B cell (primary cell): ENCODE results near the gene FOLR1. TPM values are rescaled to one million over a fixed set of nuclear protein-coding genes. Genes with fewer than 3 reads are reported as not detected.

Experiments
- ATAC-seq: fragments of 200-7000 bp; cut with Tn5 transposase; one replicate; pipeline ENCODE4 v1.10.0; 2021; ENCODE audit warnings: low read depth, mild to moderate bottlenecking, moderate number of reproducible peaks, moderate library complexity
- CTCF ChIA-PET: fragments of 350-600 bp; sonication (Branson Sonifier 250); formaldehyde crosslinking; loops from one replicate; lab custom pipeline; 2021; ENCODE audit warnings: antibody characterized with exemption, inconsistent platforms; lab: Charles Lee
- POLR2A ChIA-PET: fragments of 350-600 bp; sonication (Branson Sonifier 250); formaldehyde crosslinking; loops from one replicate; lab custom pipeline; 2021; ENCODE audit warnings: antibody characterized with exemption; lab: Charles Lee
- DNase-seq: peaks from one replicate; pipeline ENCODE4 v3.0.0; 2013
- H2AFZ ChIP-seq: 2 replicates; pipeline ENCODE4 v1.6.1; 2012; ENCODE audit warnings: mild to moderate bottlenecking, low read depth, low read length; ENCODE audit not compliant: insufficient read depth, poor library complexity, severe bottlenecking
- H3K27ac ChIP-seq, 2 donors: 1 replicate in 1 of 2; 2 replicates in 1 of 2; pipeline ENCODE4 v1.5.1; 2012 to 2013; ENCODE audit warnings: low read length in 2 of 2, mild to moderate bottlenecking in 2 of 2, moderate library complexity in 1 of 2
- H3K27me3 ChIP-seq, 4 experiments: fragments of 200-600 bp in 1 of 4; sonication (generic) in 1 of 4; replicated peaks in 1 of 4; 1 replicate in 2 of 4; 2 replicates in 2 of 4; pipeline versions ENCODE4 v1.6.1 to v1.7.0; 2013 to 2016; ENCODE audit warnings: low read length in 3 of 4, mild to moderate bottlenecking in 2 of 4, mixed read lengths in 1 of 4, moderate library complexity in 1 of 4; ENCODE audit not compliant: insufficient read depth in 4 of 4, control insufficient read depth in 3 of 4; ENCODE audit errors: control extremely low read depth in 1 of 4
- H3K36me3 ChIP-seq, 2 experiments: replicated peaks in 1 of 2; 1 replicate in 1 of 2; 2 replicates in 1 of 2; pipeline versions ENCODE4 v1.6.1 to v1.7.1; 2013; ENCODE audit warnings: low read length in 1 of 2; ENCODE audit not compliant: insufficient read depth in 2 of 2, control insufficient read depth in 1 of 2; ENCODE audit errors: control extremely low read depth in 1 of 2, extremely low read depth in 1 of 2
- H3K4me1 ChIP-seq, 2 donors: fragments of 200-600 bp in 1 of 2; sonication (generic) in 1 of 2; 1 replicate in 1 of 2; 2 replicates in 1 of 2; pipeline versions ENCODE4 v1.5.1 to v1.6.1; 2013 to 2017; ENCODE audit warnings: low read length in 2 of 2; ENCODE audit not compliant: control insufficient read depth in 2 of 2, insufficient read depth in 2 of 2
- H3K4me2 ChIP-seq: replicated peaks from 2 replicates; pipeline ENCODE3; 2012; ENCODE audit warnings: mild to moderate bottlenecking, low read depth, low read length; ENCODE audit not compliant: poor library complexity, severe bottlenecking
- H3K4me3 ChIP-seq, 5 experiments: fragments of 200-600 bp in 1 of 5; sonication (generic) in 1 of 5; 1 replicate in 3 of 5; 2 replicates in 2 of 5; pipeline versions ENCODE4 v1.5.1 to v1.7.0; 2011 to 2016; ENCODE audit warnings: low read length in 4 of 5, mild to moderate bottlenecking in 4 of 5, low read depth in 2 of 5, control low read depth in 1 of 5, moderate library complexity in 1 of 5; ENCODE audit not compliant: insufficient read depth in 1 of 5; ENCODE audit errors: control extremely low read depth in 1 of 5, extremely low read depth in 1 of 5
- H3K79me2 ChIP-seq: fragments of 200-600 bp; sonication (generic); one replicate; pipeline ENCODE4 v1.6.0; 2016; ENCODE audit warnings: low read length; ENCODE audit not compliant: control insufficient read depth, insufficient read depth
- H3K9ac ChIP-seq: fragments of 200-600 bp; sonication (generic); 2 replicates; pipeline ENCODE4 v1.6.1; 2017; ENCODE audit warnings: mild to moderate bottlenecking, low read length, moderate library complexity
- H3K9me3 ChIP-seq, 3 donors: one replicate each; pipeline versions ENCODE4 v1.6.1 to v1.7.1; 2013; ENCODE audit warnings: low read length in 2 of 3; ENCODE audit not compliant: control insufficient read depth in 2 of 3, insufficient read depth in 1 of 3; ENCODE audit errors: control extremely low read depth in 1 of 3
- H4K20me1 ChIP-seq: 2 replicates; pipeline ENCODE4 v1.6.0; 2012; ENCODE audit warnings: mild to moderate bottlenecking, low read length; ENCODE audit not compliant: insufficient read depth, control insufficient read depth, poor library complexity, severe bottlenecking
- H3K27ac Mint-ChIP-seq: one replicate; pipeline ENCODE4 v1.8.0; 2021; ENCODE audit warnings: mixed read lengths
- H3K27me3 Mint-ChIP-seq: one replicate; pipeline ENCODE4 v1.8.0; 2021; ENCODE audit warnings: mixed read lengths
- H3K4me1 Mint-ChIP-seq: one replicate; pipeline ENCODE4 v1.8.0; 2021; ENCODE audit warnings: mixed read lengths
- H3K4me3 Mint-ChIP-seq: one replicate; pipeline ENCODE4 v1.8.0; 2021; ENCODE audit warnings: mixed read lengths
- H3K9me3 Mint-ChIP-seq: one replicate; pipeline ENCODE4 v1.8.0; 2022; ENCODE audit warnings: mixed read lengths; ENCODE audit not compliant: insufficient read depth
- EZH2 ChIP-seq: IDR thresholded peaks from 2 replicates; pipeline ENCODE4 v1.6.1; 2012; ENCODE audit warnings: borderline replicate concordance, low read depth, mild to moderate bottlenecking, moderate library complexity, low read length; ENCODE audit not compliant: insufficient read depth, poor library complexity, severe bottlenecking
- WGBS: methylation state at CpG from one replicate; pipeline ENCODE4 v1.1.5; 2013; ENCODE audit warnings: missing lambda C conversion rate; ENCODE audit not compliant: insufficient coverage; 5-methylcytosine and 5-hydroxymethylcytosine counted together
- intact Hi-C: fragments of 100-400 bp; cut with micrococcal nuclease; formaldehyde crosslinking; loops from one replicate; pipeline ENCODE4 v1.10.0; 2022
- polyA plus RNA-seq: library from polyadenylated mRNA; depleted of rRNA; stranded (reverse); fragments of >200 nt; gene quantifications from 2 replicates; pipeline ENCODE4 v1.2.3, GENCODE V29; 2012
- total RNA-seq, 2 donors: library from RNA; stranded (reverse); fragments of 120-200 nt in 1 of 2; gene quantifications; 1 replicate in 1 of 2; 2 replicates in 1 of 2; pipeline versions ENCODE4 v1.2.3 to v1.2.4, GENCODE V29; 2013 to 2022
- TF ChIP-seq, protein P1 (sequence below): fragments of 200-600 bp; IDR thresholded peaks from one replicate; pipeline ENCODE4 v1.8.0; 2022; ENCODE audit warnings: antibody characterized with exemption, mild to moderate bottlenecking

Gene FOLR1
- total and polyA plus RNA-seq, 2 donors (not counting 1 experiment from before 2014, with no cell fraction given): not detected

DNA sequence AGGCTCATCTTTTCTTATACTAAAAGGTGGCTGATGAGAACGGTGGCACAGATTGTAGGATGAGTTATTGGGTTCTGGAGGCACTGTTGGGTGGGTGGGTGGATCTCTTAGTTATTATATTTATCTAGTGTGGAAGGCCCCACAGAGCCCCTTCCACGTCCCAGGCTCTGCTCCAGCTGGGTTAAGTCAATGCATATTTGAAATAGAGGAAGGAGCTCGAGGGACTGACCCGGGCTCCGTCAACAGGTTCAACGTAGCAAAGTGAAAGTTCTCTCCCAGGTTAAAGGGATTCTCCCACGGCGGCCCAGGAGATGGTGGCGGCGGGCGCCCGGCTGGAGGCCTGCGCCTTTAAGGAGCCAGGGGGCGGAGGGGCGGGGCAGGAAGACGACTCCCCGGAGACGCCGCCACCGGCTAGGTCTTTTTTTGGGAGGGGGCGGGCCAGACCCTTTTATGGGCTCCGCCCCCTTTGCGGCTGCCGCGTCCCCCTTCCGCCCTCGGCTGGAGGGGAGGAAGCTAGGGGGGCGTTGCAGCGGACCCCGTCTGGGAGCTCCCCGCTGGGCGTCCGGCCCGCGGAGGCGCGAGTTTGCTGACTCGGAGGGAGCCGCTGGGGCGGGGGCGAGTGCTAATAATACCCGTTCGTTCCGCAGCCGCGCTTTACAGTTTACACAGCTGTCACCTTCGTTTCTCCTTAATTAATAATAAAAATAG lies 31.1 kb downstream of the FOLR1 start:
- H3K4me3 Mint-ChIP-seq: peak overlapping the region; percentile 93
- Histone ChIP-seq H3K9me3 (no peaks in the 10 kb centered on the region), H3K79me2 (peaks cover 13% of the 10 kb centered on the region), H3K27me3 (no peaks in the 10 kb centered on the region), H3K4me3 (peak overlapping the region; percentile 50 to 91 (median 81)), H3K27ac (peak overlapping the region; percentile 83 to 89), H3K4me2 (peak overlapping the region; percentile 99), H4K20me1 (no peaks in the 10 kb centered on the region), H3K4me1 (peaks cover 29 to 44% of the 10 kb centered on the region in 2 donors), H2AFZ (peak overlapping the region; percentile 84), H3K9ac (peak overlapping the region; percentile 81), H3K36me3 (no peaks in the 10 kb centered on the region)
- H3K27ac Mint-ChIP-seq: peak overlapping the region; percentile 96
- WGBS: under 1% methylated on average over 35 of the region's 47 CpGs
- ChIA-PET POLR2A (interaction anchor here (0.8 to 1.5 kb wide), 8 partner anchors 11 to 245 kb away, joined by 3 to 11 read pairs (median 4); partner anchors contain the start of genes ANAPC15 and CLPB), CTCF (interaction anchor here (0.8 to 2.3 kb wide), 10 partner anchors 11 to 295 kb away, joined by 3 to 20 read pairs (median 3); partner anchors contain the start of gene XNDC1N)
- peak; percentile 75 for ATAC-seq
- peaks cover 51% of the 10 kb centered on the region for H3K4me1 Mint-ChIP-seq
- peak; percentile 94 for DNase-seq
- H3K9me3 Mint-ChIP-seq: no peaks in the 10 kb centered on the region
- H3K27me3 Mint-ChIP-seq: no peaks in the 10 kb centered on the region
- TF ChIP-seq EZH2: no peak
- TF ChIP-seq, protein P1, sequence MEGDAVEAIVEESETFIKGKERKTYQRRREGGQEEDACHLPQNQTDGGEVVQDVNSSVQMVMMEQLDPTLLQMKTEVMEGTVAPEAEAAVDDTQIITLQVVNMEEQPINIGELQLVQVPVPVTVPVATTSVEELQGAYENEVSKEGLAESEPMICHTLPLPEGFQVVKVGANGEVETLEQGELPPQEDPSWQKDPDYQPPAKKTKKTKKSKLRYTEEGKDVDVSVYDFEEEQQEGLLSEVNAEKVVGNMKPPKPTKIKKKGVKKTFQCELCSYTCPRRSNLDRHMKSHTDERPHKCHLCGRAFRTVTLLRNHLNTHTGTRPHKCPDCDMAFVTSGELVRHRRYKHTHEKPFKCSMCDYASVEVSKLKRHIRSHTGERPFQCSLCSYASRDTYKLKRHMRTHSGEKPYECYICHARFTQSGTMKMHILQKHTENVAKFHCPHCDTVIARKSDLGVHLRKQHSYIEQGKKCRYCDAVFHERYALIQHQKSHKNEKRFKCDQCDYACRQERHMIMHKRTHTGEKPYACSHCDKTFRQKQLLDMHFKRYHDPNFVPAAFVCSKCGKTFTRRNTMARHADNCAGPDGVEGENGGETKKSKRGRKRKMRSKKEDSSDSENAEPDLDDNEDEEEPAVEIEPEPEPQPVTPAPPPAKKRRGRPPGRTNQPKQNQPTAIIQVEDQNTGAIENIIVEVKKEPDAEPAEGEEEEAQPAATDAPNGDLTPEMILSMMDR: peak; percentile 29
- intact Hi-C loops: loop anchor here (1.0 to 10.0 kb wide), 14 partner anchors 40 to 1759 kb away; partner anchors contain the start of genes ANAPC15, ARAP1, ATG16L2 and CLPB
